Thymus (tissue), 11 donors: ENCODE data around the gene CCDC197. TPM values are rescaled to one million over a fixed set of nuclear protein-coding genes. Genes with fewer than 3 reads are reported as not detected.
A peak's percentile ranks its signal among the peaks of the same experiment; 100 is the strongest.

Experiments
- DNase-seq, 9 donors: peaks; one replicate each; pipeline ENCODE4 v3.0.0-alpha.2; 2013; ENCODE audit warnings: low spot score in 9 of 9, low read depth in 6 of 9, missing footprints in 1 of 9
- H3K27ac ChIP-seq, 2 donors: one replicate each; pipeline ENCODE4 v1.5.1; 2013; ENCODE audit warnings: control low read depth in 1 of 2, low read depth in 1 of 2, low read length in 1 of 2, mild to moderate bottlenecking in 1 of 2, moderate library complexity in 1 of 2
- H3K27me3 ChIP-seq, 2 donors: one replicate each; pipeline ENCODE4 v1.5.1; 2013; ENCODE audit warnings: low read length in 1 of 2; ENCODE audit not compliant: control insufficient read depth in 2 of 2, insufficient read depth in 1 of 2
- H3K36me3 ChIP-seq, 2 donors: one replicate each; pipeline ENCODE4 v1.5.1; 2013; ENCODE audit warnings: low read length in 1 of 2, mild to moderate bottlenecking in 1 of 2, moderate library complexity in 1 of 2; ENCODE audit not compliant: control insufficient read depth in 2 of 2, insufficient read depth in 2 of 2
- H3K4me1 ChIP-seq, 2 donors: one replicate each; pipeline ENCODE4 v1.5.1; 2013; ENCODE audit warnings: low read length in 2 of 2; ENCODE audit not compliant: control insufficient read depth in 2 of 2, insufficient read depth in 2 of 2
- H3K4me3 ChIP-seq, 2 donors: one replicate each; pipeline ENCODE4 v1.5.1; 2013; ENCODE audit warnings: low read length in 2 of 2, control low read depth in 1 of 2, mild to moderate bottlenecking in 1 of 2
- H3K9me3 ChIP-seq, 2 donors: one replicate each; pipeline ENCODE4 v1.5.1; 2013; ENCODE audit warnings: low read length in 1 of 2, mild to moderate bottlenecking in 1 of 2; ENCODE audit not compliant: control insufficient read depth in 2 of 2, insufficient read depth in 1 of 2
- WGBS: extraction: QIAGEN DNeasy Blood & Tissue Kit; methylation state at CpG from one replicate; pipeline ENCODE4 v1.1.7; 2013; 5-methylcytosine and 5-hydroxymethylcytosine counted together
- polyA plus RNA-seq: library from polyadenylated mRNA; stranded (reverse); fragments of 200-250 nt; gene quantifications from one replicate; pipeline ENCODE4 v1.2.3, GENCODE V29; 2013
- total RNA-seq: library from RNA; stranded (reverse); fragments of 120-200 nt; gene quantifications from one replicate; pipeline ENCODE4 v1.2.4, GENCODE V29; 2013
- donor health status: healthy.

CCDC197 gene
- total and polyA plus RNA-seq, 2 donors, result not detected

- Histone ChIP-seq H3K4me3 (peak overlapping the region in 1 of 2 donors; percentile 56), H3K27ac (no peak overlapping the region), H3K4me1 (no peaks in the 10 kb centered on the region), H3K27me3 (peaks cover 0 to 42% of the 10 kb centered on the region in 2 donors), H3K36me3 (no peaks in the 10 kb centered on the region), H3K9me3 (no peaks in the 10 kb centered on the region)
- WGBS, result 72% methylated on average over 6 of the region's 6 CpGs
- no peak for DNase-seq
These were observed 28.6 kb downstream of the CCDC197 start for GRCh38 chr14:94025720-94026119.

DNA sequence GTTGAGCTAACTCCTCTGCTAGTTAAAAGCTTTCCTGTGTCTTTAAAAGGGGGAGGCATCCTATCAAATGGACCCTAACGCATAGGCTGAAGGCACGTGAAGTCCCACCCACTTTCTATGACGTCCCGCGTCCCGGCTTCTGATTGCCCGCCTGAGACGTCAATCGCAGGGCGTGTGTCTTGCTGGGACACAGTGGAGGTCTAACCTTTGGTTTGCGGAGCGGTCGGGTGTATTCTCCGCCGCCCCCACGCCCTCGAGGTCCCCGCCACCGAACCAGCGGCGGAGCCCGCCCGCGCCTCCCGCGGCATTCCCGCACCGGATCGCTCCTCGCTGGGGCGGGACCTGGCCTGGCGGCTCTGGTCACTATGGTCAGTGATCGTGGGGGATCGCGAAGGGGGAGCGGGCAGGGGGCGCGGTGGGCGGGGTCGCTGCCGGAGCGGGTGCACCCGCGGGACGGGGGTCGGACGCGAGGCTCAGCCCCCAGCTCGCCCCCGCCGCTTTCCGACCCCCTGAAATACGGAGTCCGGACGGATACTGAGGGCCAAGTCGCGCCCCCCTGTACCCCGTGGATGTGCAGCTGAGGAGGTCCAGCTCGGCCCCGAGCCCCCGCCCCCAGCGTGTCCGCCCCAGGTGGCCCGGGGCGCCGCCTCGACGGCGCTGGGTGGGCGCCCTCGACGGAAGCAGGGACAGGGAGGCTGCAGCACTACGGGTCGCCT lies 29.2 kb downstream of the CCDC197 start, which contains the start of gene OTUB2:
Gene OTUB2 (plus strand): TSS at position 168 of the 716 bp plus-strand sequence. CDS start 198 bp downstream, at position 366.
- Histone ChIP-seq H3K27ac (no peak within 1 kb of the TSS), H3K9me3 (no peaks in the 10 kb centered on the region), H3K36me3 (no peaks in the 10 kb centered on the region), H3K4me3 (peak within 1 kb of the TSS in 1 of 2 donors; percentile 56), H3K27me3 (peaks cover 0 to 42% of the 10 kb centered on the region in 2 donors), H3K4me1 (no peaks in the 10 kb centered on the region)
- WGBS, result 2% methylated on average over 74 of the region's 74 CpGs
- DNase-seq, result peak; percentile 89 to 99 (median 97)

DNA sequence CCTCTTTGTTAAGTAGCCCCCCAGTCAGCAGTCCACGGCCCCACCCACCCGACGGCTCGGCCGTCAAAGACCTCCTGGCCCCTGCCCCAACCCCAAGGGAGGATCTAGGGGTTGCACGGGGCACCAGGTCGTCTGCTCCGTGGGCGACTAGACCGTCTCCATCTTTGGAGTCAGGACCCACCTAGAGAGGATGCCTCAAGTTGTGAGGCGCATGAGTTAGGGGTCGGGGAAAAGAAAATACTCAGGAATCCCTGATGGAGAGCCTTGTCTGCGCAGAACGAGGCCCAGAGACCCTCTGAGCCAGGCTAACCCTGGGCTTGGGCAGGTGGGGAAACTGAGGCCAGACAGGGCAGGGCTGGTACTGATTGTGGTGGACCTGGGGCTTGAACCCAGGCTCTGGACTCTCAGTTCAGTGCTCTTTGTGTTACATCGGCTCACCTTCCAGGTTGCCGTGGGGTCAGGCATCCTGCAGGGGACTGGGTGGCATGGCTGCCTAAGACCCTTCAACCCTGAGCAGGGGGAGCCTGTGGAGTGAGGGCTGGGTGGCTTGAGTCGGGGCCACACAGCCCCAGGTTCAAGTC lies 29.9 kb downstream of the CCDC197 start:
- no peaks in the 10 kb centered on the region for H3K36me3 ChIP-seq
- no peak overlapping the region for H3K27ac ChIP-seq
- H3K4me1 ChIP-seq, result no peaks in the 10 kb centered on the region
- H3K9me3 ChIP-seq, result no peaks in the 10 kb centered on the region
- WGBS, result 58% methylated on average over 17 of the region's 17 CpGs
- peak overlapping the region in 1 of 2 donors; percentile 56 for H3K4me3 ChIP-seq
- peaks cover 0 to 38% of the 10 kb centered on the region in 2 donors for H3K27me3 ChIP-seq
- no peak for DNase-seq

GRCh38 chr14:94027566-94028449 lies 30.7 kb downstream of the CCDC197 start:
- Histone ChIP-seq H3K4me3 (no peak overlapping the region), H3K36me3 (no peaks in the 10 kb centered on the region), H3K4me1 (no peaks in the 10 kb centered on the region), H3K27ac (no peak overlapping the region), H3K9me3 (no peaks in the 10 kb centered on the region), H3K27me3 (peaks cover 0 to 36% of the 10 kb centered on the region in 2 donors)
- 94% methylated on average over 14 of the region's 14 CpGs for WGBS
- DNase-seq, result no peak

DNA sequence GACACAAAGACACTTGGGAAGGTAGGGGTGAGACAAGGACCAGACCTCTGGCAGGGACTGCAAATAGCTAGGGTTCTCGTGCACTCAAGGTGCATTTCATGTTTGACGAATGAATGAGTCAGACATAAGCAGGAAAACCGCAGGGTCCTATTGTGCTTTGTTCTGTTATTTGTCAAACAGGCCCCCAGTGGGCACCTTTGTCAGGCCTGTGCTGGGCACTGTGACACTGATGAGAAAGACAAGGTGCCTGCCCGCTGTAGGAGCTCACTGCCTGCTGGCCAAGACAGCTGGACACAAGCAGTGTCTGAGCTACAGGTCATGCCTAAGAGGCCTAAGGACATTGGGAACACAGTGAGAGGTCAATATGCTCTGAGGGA lies 31.3 kb downstream of the CCDC197 start:
- Histone ChIP-seq H3K36me3 (no peaks in the 10 kb centered on the region), H3K4me1 (no peaks in the 10 kb centered on the region), H3K4me3 (no peak overlapping the region), H3K27me3 (peaks cover 0 to 33% of the 10 kb centered on the region in 2 donors), H3K27ac (no peak overlapping the region), H3K9me3 (no peaks in the 10 kb centered on the region)
- WGBS, result 81% methylated on average over 4 of the region's 4 CpGs
- DNase-seq, result no peak

GRCh38 chr14:94029265-94029664 lies 32.2 kb downstream of the CCDC197 start:
- Histone ChIP-seq H3K36me3 (no peaks in the 10 kb centered on the region), H3K27ac (no peak overlapping the region), H3K4me3 (no peak overlapping the region), H3K4me1 (no peaks in the 10 kb centered on the region), H3K27me3 (peaks cover 0 to 31% of the 10 kb centered on the region in 2 donors), H3K9me3 (no peaks in the 10 kb centered on the region)
- no peak for DNase-seq
- 31% methylated on average over 4 of the region's 4 CpGs for WGBS

DNA sequence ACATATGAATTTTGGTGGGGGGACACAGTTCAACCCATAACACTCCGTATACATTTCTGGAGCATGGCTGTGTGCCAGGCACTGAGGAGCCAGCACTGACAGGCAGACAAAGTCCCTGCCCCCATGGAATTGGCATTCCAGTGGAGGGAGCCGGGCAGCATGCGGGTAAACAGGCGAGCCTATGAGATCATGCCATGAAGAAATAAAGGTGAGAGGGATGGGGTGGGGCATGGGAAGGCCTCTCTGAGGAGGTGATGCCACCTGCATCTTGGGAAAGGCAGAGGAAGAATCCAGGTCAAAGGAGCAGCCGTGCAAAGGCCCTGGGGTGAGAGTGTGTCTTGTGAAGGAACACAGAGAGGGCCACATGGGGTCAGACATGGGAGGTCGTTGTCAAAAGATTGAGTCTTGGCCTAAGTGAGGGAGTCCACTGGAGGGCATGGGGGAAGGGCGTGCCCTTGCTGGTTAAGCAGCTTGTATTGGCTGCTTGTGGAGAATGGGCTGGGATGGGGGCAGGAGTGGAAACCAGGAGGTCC lies 32.6 kb downstream of the CCDC197 start:
- WGBS, result 91% methylated on average over 7 of the region's 7 CpGs
- DNase-seq, result no peak
- no peak overlapping the region for H3K27ac ChIP-seq
- H3K36me3 ChIP-seq, result no peaks in the 10 kb centered on the region
- no peaks in the 10 kb centered on the region for H3K9me3 ChIP-seq
- no peak overlapping the region for H3K4me3 ChIP-seq
- peaks cover 0 to 28% of the 10 kb centered on the region in 2 donors for H3K27me3 ChIP-seq
- H3K4me1 ChIP-seq, result no peaks in the 10 kb centered on the region

DNA sequence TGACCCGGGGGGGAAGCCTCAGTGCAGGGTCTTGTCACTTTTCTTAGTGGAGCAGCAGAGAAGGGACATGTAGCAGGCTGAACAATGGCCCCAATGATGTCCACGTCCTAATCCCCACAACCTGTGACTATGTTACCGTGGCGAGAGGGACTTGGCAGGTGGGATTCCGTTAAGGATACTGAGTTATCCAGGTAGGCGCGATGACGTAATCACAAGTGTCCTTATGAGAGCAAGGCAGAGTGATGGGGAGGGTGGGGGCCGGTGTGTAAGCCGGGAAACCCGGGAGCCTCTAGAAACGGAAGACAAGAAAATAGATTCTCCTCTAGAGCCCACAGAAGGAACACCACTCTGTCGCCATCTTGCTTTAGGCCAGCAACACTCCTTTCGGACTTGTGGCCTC lies 33.5 kb downstream of the CCDC197 start:
- no peak for DNase-seq
- Histone ChIP-seq H3K36me3 (no peaks in the 10 kb centered on the region), H3K27me3 (peaks cover 0 to 24% of the 10 kb centered on the region in 2 donors), H3K4me1 (no peaks in the 10 kb centered on the region), H3K4me3 (no peak overlapping the region), H3K9me3 (no peaks in the 10 kb centered on the region), H3K27ac (no peak overlapping the region)
- WGBS, result 90% methylated on average over 14 of the region's 14 CpGs
